ENCODE results near the gene ILDR2.

GRCh38 chr1:166903232-166903631, 72.1 kb downstream of the ILDR2 start:
- TF ChIP-seq CTCF (IDR thresholded peaks at IDR 0.05) (no peak), POLR2A (IDR thresholded peaks at IDR 0.05) (no peak)

Data from esophagus squamous epithelium (tissue), 4 donors.